Endodermal cell (in vitro differentiated cells): ENCODE results near the gene GOLM1. TPM values are rescaled to one million over a fixed set of nuclear protein-coding genes. Genes with fewer than 3 reads are reported as not detected.
A peak's percentile ranks its signal among the peaks of the same experiment; 100 is the strongest.

Experiments
- DNase-seq: peaks from one replicate; pipeline ENCODE4 v3.0.0-alpha.2; 2017
- H3K27ac ChIP-seq: 2 replicates; pipeline ENCODE4 v1.5.1; 2013; ENCODE audit warnings: mild to moderate bottlenecking, low read depth, low read length, moderate library complexity
- H3K27me3 ChIP-seq: 2 replicates; pipeline ENCODE4 v1.6.1; 2013; ENCODE audit warnings: mild to moderate bottlenecking, low read length, moderate library complexity; ENCODE audit not compliant: insufficient read depth, control insufficient read depth, poor library complexity, severe bottlenecking
- H3K36me3 ChIP-seq: 2 replicates; pipeline ENCODE4 v1.7.0; 2013; ENCODE audit warnings: mild to moderate bottlenecking, low read length, moderate library complexity; ENCODE audit not compliant: control insufficient read depth, insufficient read depth
- H3K4me1 ChIP-seq: one replicate; pipeline ENCODE4 v1.7.0; 2013; ENCODE audit warnings: low read length; ENCODE audit not compliant: control insufficient read depth, insufficient read depth
- H3K4me3 ChIP-seq: 2 replicates; pipeline ENCODE4 v1.5.1; 2013; ENCODE audit warnings: mild to moderate bottlenecking, low read length, moderate library complexity
- H3K9ac ChIP-seq: 2 replicates; pipeline ENCODE4 v1.6.1; 2013; ENCODE audit warnings: mild to moderate bottlenecking, low read length, moderate library complexity; ENCODE audit not compliant: poor library complexity, severe bottlenecking; ENCODE audit errors: extremely low read depth
- H3K9me3 ChIP-seq: 2 replicates; pipeline ENCODE4 v1.6.1; 2013; ENCODE audit warnings: mild to moderate bottlenecking, low read length, moderate library complexity; ENCODE audit not compliant: control insufficient read depth
- H3K27ac Mint-ChIP-seq: 2 replicates; pipeline ENCODE4 v1.8.0; 2020; ENCODE audit warnings: mixed read lengths
- H3K27me3 Mint-ChIP-seq: 2 replicates; pipeline ENCODE4 v1.8.0; 2021; ENCODE audit warnings: mild to moderate bottlenecking, mixed read lengths; ENCODE audit not compliant: insufficient read depth
- H3K36me3 Mint-ChIP-seq: 2 replicates; pipeline ENCODE4 v1.8.0; 2020; ENCODE audit warnings: low read depth, mixed read lengths
- H3K4me1 Mint-ChIP-seq: 2 replicates; pipeline ENCODE4 v1.8.0; 2020; ENCODE audit warnings: mixed read lengths
- H3K4me3 Mint-ChIP-seq: 2 replicates; pipeline ENCODE4 v1.8.0; 2020; ENCODE audit warnings: mild to moderate bottlenecking, moderate library complexity, mixed read lengths
- H3K9me3 Mint-ChIP-seq: 2 replicates; pipeline ENCODE4 v1.8.0; 2020; ENCODE audit warnings: mild to moderate bottlenecking, mixed read lengths
- WGBS, 2 experiments: methylation state at CpG; one replicate each; pipeline versions ENCODE4 v1.1.5 to v1.1.7; 2013; ENCODE audit warnings: missing lambda C conversion rate in 2 of 2, mixed read lengths in 1 of 2; ENCODE audit not compliant: insufficient coverage in 1 of 2, insufficient read length in 1 of 2; 5-methylcytosine and 5-hydroxymethylcytosine counted together
- total RNA-seq, 2 donors: library from RNA; stranded (reverse); fragmentation: NEBNext Ultra II Directional in 1 of 2; extraction: Animal tissue kit (Norgen Biotek cat#: 25700) in 1 of 2; gene quantifications; 2 replicates in 1 of 2; 3 replicates in 1 of 2; pipeline ENCODE4 v1.2.1, GENCODE V29; 2021
- TF ChIP-seq, protein P1 (sequence below): fragments of 200-600 bp; sonication (generic); conservative IDR thresholded peaks from 2 replicates; pipeline ENCODE4 v1.5.0; 2021; ENCODE audit warnings: antibody characterized with exemption, mild to moderate bottlenecking

GOLM1 gene
- total RNA-seq, 2 donors from 2014 or later, result 64.5 to 66.4 TPM

DNA sequence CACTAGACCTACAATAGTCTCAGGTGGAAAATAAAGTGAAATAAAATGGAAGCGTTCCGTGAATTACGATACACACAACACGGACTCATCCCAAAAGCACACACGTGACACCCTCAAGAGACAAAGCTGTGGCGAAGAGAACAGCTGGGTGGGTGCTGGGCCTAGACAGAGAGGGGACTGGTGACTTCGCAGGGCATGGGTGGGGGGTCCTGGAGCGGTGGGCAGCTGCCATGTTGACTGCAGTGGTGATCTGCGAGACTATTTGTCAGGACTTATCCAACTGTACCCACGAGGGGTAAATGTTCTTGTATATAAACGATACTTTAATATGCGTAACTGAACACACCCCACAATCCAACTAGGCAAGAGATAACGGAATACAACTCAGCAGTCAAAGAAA lies 52.0 kb downstream of the GOLM1 start:
- Histone ChIP-seq H3K4me3 (no peak overlapping the region), H3K27ac (peak overlapping the region; percentile 32), H3K9me3 (no peaks in the 10 kb centered on the region), H3K9ac (no peak overlapping the region), H3K27me3 (no peaks in the 10 kb centered on the region), H3K4me1 (no peaks in the 10 kb centered on the region), H3K36me3 (no peaks in the 10 kb centered on the region)
- H3K4me3 Mint-ChIP-seq, result no peak overlapping the region
- TF ChIP-seq, protein P1, sequence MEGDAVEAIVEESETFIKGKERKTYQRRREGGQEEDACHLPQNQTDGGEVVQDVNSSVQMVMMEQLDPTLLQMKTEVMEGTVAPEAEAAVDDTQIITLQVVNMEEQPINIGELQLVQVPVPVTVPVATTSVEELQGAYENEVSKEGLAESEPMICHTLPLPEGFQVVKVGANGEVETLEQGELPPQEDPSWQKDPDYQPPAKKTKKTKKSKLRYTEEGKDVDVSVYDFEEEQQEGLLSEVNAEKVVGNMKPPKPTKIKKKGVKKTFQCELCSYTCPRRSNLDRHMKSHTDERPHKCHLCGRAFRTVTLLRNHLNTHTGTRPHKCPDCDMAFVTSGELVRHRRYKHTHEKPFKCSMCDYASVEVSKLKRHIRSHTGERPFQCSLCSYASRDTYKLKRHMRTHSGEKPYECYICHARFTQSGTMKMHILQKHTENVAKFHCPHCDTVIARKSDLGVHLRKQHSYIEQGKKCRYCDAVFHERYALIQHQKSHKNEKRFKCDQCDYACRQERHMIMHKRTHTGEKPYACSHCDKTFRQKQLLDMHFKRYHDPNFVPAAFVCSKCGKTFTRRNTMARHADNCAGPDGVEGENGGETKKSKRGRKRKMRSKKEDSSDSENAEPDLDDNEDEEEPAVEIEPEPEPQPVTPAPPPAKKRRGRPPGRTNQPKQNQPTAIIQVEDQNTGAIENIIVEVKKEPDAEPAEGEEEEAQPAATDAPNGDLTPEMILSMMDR, result no peak
- H3K9me3 Mint-ChIP-seq, result no peaks in the 10 kb centered on the region
- H3K27ac Mint-ChIP-seq, result no peak overlapping the region
- H3K36me3 Mint-ChIP-seq, result peaks cover 5% of the 10 kb centered on the region
- H3K4me1 Mint-ChIP-seq, result no peaks in the 10 kb centered on the region
- 96% methylated on average over 11 to 13 of the region's 13 CpGs for WGBS, 2 experiments
- DNase-seq, result no peak
- H3K27me3 Mint-ChIP-seq, result no peaks in the 10 kb centered on the region

DNA sequence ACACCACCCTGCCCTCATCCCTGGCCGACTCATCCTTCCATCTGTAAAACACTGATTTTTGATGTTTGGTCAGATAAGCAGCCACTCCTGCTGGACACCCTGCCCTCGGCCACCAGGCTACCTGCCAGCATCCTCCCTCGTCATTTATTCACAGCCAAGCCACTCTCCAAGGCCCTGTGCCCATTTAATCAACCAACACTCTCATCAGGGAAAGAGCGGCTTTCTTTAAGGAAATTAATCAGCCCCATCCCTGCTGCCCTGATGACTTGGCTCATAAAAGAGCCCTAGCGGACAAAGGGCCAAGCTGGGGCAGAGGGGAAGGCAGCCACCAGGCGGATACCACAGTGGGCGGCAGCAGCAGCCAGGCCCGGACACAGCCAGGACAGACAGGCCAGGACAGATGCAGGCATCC lies 52.4 kb downstream of the GOLM1 start:
- WGBS, 2 experiments, result 95 to 96% methylated on average over 4 to 8 of the region's 8 CpGs
- H3K27ac Mint-ChIP-seq, result no peak overlapping the region

DNA sequence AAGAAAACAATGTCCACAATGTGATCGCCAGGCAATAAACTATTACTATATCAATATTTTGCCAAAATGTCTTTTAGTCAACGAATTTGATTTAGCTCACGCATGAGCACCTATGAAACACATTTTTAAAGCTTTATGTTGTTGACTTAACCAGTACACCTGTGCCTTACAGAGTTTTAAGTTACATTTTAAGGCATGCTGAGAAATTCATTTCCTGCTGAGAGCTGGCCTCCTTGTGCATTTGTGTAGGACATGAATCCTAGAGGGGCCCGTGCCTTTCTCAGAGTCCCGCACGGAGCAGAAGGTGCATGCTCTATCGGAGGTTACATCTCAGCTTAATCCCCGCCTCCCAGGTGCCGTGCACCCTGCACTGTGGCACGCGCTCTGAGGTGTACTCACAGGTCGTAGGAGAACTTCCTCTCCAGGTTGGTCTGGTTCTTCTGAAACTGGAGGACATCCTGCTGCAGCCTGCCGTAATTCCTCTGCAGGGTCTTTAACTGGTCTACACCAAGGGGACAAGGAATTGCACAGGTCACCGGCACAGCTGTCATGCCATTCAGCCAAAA lies 53.2 kb downstream of the GOLM1 start:
- Histone ChIP-seq H3K27me3 (no peaks in the 10 kb centered on the region), H3K4me1 (no peaks in the 10 kb centered on the region), H3K9ac (no peak overlapping the region), H3K4me3 (no peak overlapping the region), H3K36me3 (no peaks in the 10 kb centered on the region), H3K27ac (no peak overlapping the region), H3K9me3 (no peaks in the 10 kb centered on the region)
- no peak overlapping the region for H3K27ac Mint-ChIP-seq
- TF ChIP-seq, protein P1, result no peak
- 95 to 97% methylated on average over 12 to 14 of the region's 14 CpGs for WGBS, 2 experiments
- no peak overlapping the region for H3K4me3 Mint-ChIP-seq
- H3K27me3 Mint-ChIP-seq, result no peaks in the 10 kb centered on the region
- H3K4me1 Mint-ChIP-seq, result no peaks in the 10 kb centered on the region
- no peak for DNase-seq
- H3K9me3 Mint-ChIP-seq, result no peaks in the 10 kb centered on the region
- peaks cover 8% of the 10 kb centered on the region for H3K36me3 Mint-ChIP-seq

More for the DNA sequence above, 52.4 kb downstream of the GOLM1 start:
- Mint-ChIP-seq H3K4me1 (no peaks in the 10 kb centered on the region), H3K27me3 (no peaks in the 10 kb centered on the region), H3K4me3 (no peak overlapping the region), H3K9me3 (no peaks in the 10 kb centered on the region), H3K36me3 (peaks cover 5% of the 10 kb centered on the region)
- TF ChIP-seq, protein P1, result no peak
- H3K4me1 ChIP-seq, result no peaks in the 10 kb centered on the region
- H3K27me3 ChIP-seq, result no peaks in the 10 kb centered on the region
- H3K9me3 ChIP-seq, result no peaks in the 10 kb centered on the region
- DNase-seq, result no peak
- no peak overlapping the region for H3K9ac ChIP-seq
- peak overlapping the region; percentile 32 for H3K27ac ChIP-seq
- H3K4me3 ChIP-seq, result no peak overlapping the region
- no peaks in the 10 kb centered on the region for H3K36me3 ChIP-seq
